Panc1 (cell line): Measurements from ENCODE around the gene CRIP1. TPM values are rescaled to one million over a fixed set of nuclear protein-coding genes. Genes with fewer than 3 reads are reported as not detected.
A peak's percentile ranks its signal among the peaks of the same experiment; 100 is the strongest.

Source experiments
- ATAC-seq: fragments of 200-7000 bp; cut with Tn5 transposase; 2 replicates; pipeline ENCODE4 v1.9.1; 2020; ENCODE audit warnings: mild to moderate bottlenecking, moderate library complexity
- BruUV-seq: library from RNA; stranded (reverse); fragments of 400-500 nt; replicated peaks from 2 replicates; lab custom pipeline; 2021; lab: Mats Ljungman, UMichigan
- CTCF ChIA-PET: fragments of 300-600 bp; sonication (Branson Sonifier 250); formaldehyde crosslinking; loops from one replicate; lab custom pipeline; 2022; ENCODE audit warnings: antibody characterized with exemption; lab: Charles Lee
- POLR2A ChIA-PET: fragments of 300-600 bp; sonication (Branson Sonifier 250); formaldehyde crosslinking; loops from one replicate; lab custom pipeline; 2022; ENCODE audit warnings: antibody characterized with exemption; lab: Charles Lee
- DNase-seq: peaks from one replicate; pipeline ENCODE4 v3.0.0-alpha.2; 2010; ENCODE audit warnings: low read depth, low spot score
- H3K27ac ChIP-seq: 2 replicates; pipeline ENCODE4 v1.5.1; 2011; ENCODE audit warnings: mild to moderate bottlenecking, low read length, inconsistent platforms
- H3K27me3 ChIP-seq: fragments of 200-500 bp; sonication (Bioruptor generic); 2 replicates; pipeline ENCODE4 v1.6.0; 2014; ENCODE audit warnings: low read length, inconsistent platforms; ENCODE audit not compliant: control insufficient read depth, insufficient read depth
- H3K36me3 ChIP-seq: fragments of 200-500 bp; sonication (Bioruptor generic); 2 replicates; pipeline ENCODE4 v1.5.1; 2014; ENCODE audit warnings: inconsistent platforms, mild to moderate bottlenecking, low read length, moderate library complexity; ENCODE audit not compliant: control insufficient read depth, insufficient read depth
- H3K4me1 ChIP-seq: 2 replicates; pipeline ENCODE4 v1.5.1; 2011; ENCODE audit warnings: inconsistent platforms, mild to moderate bottlenecking, low read length, moderate library complexity; ENCODE audit not compliant: control insufficient read depth, insufficient read depth
- H3K4me3 ChIP-seq, 2 experiments: 2 replicates each; pipeline ENCODE4 v1.5.1; 2011 to 2012; ENCODE audit warnings: low read depth in 2 of 2, low read length in 2 of 2, mild to moderate bottlenecking in 2 of 2, inconsistent platforms in 1 of 2, moderate library complexity in 1 of 2
- H3K9me3 ChIP-seq: fragments of 200-500 bp; sonication (Bioruptor generic); 2 replicates; pipeline ENCODE4 v1.5.1; 2014; ENCODE audit warnings: low read depth, mild to moderate bottlenecking, inconsistent platforms, low read length, moderate library complexity; ENCODE audit not compliant: control insufficient read depth, insufficient read depth
- POLR2AphosphoS5 ChIP-seq: IDR thresholded peaks from 2 replicates; pipeline ENCODE4 v1.6.1; 2012; ENCODE audit warnings: mild to moderate bottlenecking, low read depth, low read length, moderate library complexity
- SIN3A ChIP-seq: IDR thresholded peaks from 2 replicates; pipeline ENCODE4 v1.6.1; 2012; ENCODE audit warnings: low read depth, mild to moderate bottlenecking, low read length, moderate library complexity, borderline replicate concordance; ENCODE audit not compliant: insufficient read depth
- TCF7L2 ChIP-seq: IDR thresholded peaks from 2 replicates; pipeline ENCODE4 v1.6.1; 2011; ENCODE audit warnings: mild to moderate bottlenecking, low read depth, low read length, inconsistent platforms
- in situ Hi-C: cut with HindIII; loops from 2 replicates; pipeline ENCODE4 v1.10.0; 2016; ENCODE audit warnings: low sequenced_read_pairs, low pct_unique_long_range_greater_than_20kb
- intact Hi-C: fragments of 100-400 bp; cut with micrococcal nuclease; formaldehyde crosslinking; loops from one replicate; pipeline ENCODE4 v1.10.0; 2022; ENCODE audit not compliant: unreplicated experiment
- total RNA-seq: library from RNA; stranded (reverse); gene quantifications from one replicate; pipeline ENCODE4 v1.2.1, GENCODE V29; 2021; ENCODE audit not compliant: unreplicated experiment
- TF ChIP-seq, protein P1 (sequence below), 2 experiments: IDR thresholded peaks; 2 replicates each; pipeline ENCODE4 v1.6.1; 2011 to 2012; ENCODE audit warnings: low read depth in 2 of 2, control low read depth in 1 of 2, low read length in 1 of 2, mild to moderate bottlenecking in 1 of 2, moderate library complexity in 1 of 2; ENCODE audit not compliant: insufficient read depth in 1 of 2
- TF ChIP-seq, protein P2 (sequence below): fragments of 450-650 bp; IDR thresholded peaks from 2 replicates; pipeline ENCODE4 v1.5.1; 2017; ENCODE audit warnings: mild to moderate bottlenecking

The CRIP1 gene
- total RNA-seq, 1 experiment from 2014 or later, result 1,056 TPM

DNA sequence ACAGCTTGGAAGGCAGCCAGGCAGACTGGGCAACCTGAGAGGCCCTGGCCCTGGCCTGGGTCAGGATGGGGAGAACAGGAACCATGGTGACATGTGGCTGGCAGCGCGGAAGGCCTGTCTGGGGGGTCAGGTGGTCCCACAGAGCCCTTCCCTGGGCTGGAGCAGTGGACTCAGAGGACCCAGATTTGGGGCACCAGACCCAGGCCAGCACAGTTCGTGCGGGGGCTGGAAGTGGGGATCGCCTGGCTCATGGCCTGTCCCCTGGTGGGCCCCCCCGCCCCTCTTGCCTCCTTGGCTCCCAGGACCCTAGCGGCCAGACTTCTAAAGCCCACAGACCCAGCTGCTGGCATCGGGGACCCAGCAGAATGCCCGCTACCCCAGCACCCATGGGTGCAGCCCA, 45.7 kb upstream of the CRIP1 start:
- Histone ChIP-seq H3K27ac (no peak overlapping the region), H3K4me3 (no peak overlapping the region), H3K9me3 (no peaks in the 10 kb centered on the region), H3K27me3 (no peaks in the 10 kb centered on the region), H3K36me3 (no peaks in the 10 kb centered on the region), H3K4me1 (no peaks in the 10 kb centered on the region)
- ATAC-seq (no peak), DNase-seq (no peak)
- CTCF ChIA-PET, result no interaction called here
- intact Hi-C loops (no loop called here), in situ Hi-C loops (no loop called here)
- TF ChIP-seq SIN3A (no peak), TCF7L2 (no peak)
- TF ChIP-seq, protein P1, sequence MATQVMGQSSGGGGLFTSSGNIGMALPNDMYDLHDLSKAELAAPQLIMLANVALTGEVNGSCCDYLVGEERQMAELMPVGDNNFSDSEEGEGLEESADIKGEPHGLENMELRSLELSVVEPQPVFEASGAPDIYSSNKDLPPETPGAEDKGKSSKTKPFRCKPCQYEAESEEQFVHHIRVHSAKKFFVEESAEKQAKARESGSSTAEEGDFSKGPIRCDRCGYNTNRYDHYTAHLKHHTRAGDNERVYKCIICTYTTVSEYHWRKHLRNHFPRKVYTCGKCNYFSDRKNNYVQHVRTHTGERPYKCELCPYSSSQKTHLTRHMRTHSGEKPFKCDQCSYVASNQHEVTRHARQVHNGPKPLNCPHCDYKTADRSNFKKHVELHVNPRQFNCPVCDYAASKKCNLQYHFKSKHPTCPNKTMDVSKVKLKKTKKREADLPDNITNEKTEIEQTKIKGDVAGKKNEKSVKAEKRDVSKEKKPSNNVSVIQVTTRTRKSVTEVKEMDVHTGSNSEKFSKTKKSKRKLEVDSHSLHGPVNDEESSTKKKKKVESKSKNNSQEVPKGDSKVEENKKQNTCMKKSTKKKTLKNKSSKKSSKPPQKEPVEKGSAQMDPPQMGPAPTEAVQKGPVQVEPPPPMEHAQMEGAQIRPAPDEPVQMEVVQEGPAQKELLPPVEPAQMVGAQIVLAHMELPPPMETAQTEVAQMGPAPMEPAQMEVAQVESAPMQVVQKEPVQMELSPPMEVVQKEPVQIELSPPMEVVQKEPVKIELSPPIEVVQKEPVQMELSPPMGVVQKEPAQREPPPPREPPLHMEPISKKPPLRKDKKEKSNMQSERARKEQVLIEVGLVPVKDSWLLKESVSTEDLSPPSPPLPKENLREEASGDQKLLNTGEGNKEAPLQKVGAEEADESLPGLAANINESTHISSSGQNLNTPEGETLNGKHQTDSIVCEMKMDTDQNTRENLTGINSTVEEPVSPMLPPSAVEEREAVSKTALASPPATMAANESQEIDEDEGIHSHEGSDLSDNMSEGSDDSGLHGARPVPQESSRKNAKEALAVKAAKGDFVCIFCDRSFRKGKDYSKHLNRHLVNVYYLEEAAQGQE (IDR thresholded peaks at IDR 0.05; ENCODE audit: insufficient read depth in 1 of 2, low read depth in 2 of 2, low read length in 1 of 2), result no peak
- TF ChIP-seq, protein P2, sequence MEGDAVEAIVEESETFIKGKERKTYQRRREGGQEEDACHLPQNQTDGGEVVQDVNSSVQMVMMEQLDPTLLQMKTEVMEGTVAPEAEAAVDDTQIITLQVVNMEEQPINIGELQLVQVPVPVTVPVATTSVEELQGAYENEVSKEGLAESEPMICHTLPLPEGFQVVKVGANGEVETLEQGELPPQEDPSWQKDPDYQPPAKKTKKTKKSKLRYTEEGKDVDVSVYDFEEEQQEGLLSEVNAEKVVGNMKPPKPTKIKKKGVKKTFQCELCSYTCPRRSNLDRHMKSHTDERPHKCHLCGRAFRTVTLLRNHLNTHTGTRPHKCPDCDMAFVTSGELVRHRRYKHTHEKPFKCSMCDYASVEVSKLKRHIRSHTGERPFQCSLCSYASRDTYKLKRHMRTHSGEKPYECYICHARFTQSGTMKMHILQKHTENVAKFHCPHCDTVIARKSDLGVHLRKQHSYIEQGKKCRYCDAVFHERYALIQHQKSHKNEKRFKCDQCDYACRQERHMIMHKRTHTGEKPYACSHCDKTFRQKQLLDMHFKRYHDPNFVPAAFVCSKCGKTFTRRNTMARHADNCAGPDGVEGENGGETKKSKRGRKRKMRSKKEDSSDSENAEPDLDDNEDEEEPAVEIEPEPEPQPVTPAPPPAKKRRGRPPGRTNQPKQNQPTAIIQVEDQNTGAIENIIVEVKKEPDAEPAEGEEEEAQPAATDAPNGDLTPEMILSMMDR, result no peak
- POLR2A ChIA-PET, result no interaction called here
- no TSS peak for BruUV-seq

DNA sequence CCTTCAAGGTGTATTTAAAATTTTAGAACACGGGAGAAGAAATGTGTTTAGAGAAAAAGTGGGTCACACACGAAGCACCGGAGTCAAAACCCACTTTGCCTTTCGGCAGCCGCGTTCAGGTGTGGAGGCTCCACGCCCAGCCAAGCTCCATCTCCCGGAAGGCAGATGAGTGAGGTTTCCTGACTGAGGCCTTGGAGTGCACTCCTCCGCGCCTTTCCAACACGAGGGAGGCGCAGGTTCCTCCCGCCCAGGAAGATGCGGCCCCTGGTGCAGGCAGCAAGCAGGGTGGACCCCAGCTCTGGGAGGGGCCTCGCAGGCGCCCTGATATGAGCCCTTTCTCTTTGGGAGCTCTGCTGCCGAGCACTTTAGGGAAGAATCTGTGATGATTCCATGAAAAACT, 44.6 kb upstream of the CRIP1 start:
- Histone ChIP-seq H3K4me3 (no peak overlapping the region), H3K4me1 (no peaks in the 10 kb centered on the region), H3K27ac (no peak overlapping the region), H3K36me3 (no peaks in the 10 kb centered on the region), H3K27me3 (no peaks in the 10 kb centered on the region), H3K9me3 (no peaks in the 10 kb centered on the region)
- in situ Hi-C loops (no loop called here), intact Hi-C loops (no loop called here)
- TF ChIP-seq, protein P2, result no peak
- TF ChIP-seq, protein P1 (IDR thresholded peaks at IDR 0.05; ENCODE audit: insufficient read depth in 1 of 2, low read depth in 2 of 2, low read length in 1 of 2), result no peak
- TF ChIP-seq TCF7L2, result no peak
- no peak for TF ChIP-seq POLR2AphosphoS5
- TF ChIP-seq SIN3A, result no peak
- no peak for DNase-seq
- CTCF ChIA-PET, result no interaction called here
- BruUV-seq, result TSS peak; percentile 64
- no peak for ATAC-seq
- POLR2A ChIA-PET, result no interaction called here
